GM18505 (cell line): ENCODE data around the gene NYAP2.
A peak's percentile ranks its signal among the peaks of the same experiment; 100 is the strongest.

Experiments used
- ATAC-seq: cut with Tn5 transposase; IDR thresholded peaks from one replicate; pipeline ENCODE4 v1.9.1; 2021; ENCODE audit not compliant: unreplicated experiment
- POLR2A ChIP-seq: IDR thresholded peaks from 4 replicates; pipeline ENCODE4 v1.6.1; 2011; ENCODE audit warnings: borderline replicate concordance; ENCODE audit not compliant: insufficient read depth, insufficient read length; ENCODE audit errors: extremely low read depth

NYAP2 gene

DNA sequence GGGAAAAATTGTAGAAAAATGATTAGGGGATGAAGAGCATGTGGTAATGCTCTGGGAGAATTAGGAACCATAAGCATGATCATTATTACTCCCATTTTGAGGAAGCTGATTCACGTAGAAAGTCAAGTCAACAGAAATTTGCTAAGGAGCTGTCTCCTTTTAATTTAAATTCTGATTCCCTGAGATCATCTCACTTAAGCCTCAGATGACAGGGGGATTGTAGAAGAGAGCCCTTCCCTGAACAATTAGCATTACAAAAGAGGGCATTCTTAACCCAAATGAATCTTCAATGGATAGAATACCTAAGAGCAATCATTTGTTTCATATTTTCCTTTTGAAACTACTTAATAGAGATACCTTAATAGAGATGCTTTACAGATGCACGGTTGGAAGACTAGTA, 267.9 kb downstream of the NYAP2 start:
- no peak for ATAC-seq
- TF ChIP-seq POLR2A = no peak

DNA sequence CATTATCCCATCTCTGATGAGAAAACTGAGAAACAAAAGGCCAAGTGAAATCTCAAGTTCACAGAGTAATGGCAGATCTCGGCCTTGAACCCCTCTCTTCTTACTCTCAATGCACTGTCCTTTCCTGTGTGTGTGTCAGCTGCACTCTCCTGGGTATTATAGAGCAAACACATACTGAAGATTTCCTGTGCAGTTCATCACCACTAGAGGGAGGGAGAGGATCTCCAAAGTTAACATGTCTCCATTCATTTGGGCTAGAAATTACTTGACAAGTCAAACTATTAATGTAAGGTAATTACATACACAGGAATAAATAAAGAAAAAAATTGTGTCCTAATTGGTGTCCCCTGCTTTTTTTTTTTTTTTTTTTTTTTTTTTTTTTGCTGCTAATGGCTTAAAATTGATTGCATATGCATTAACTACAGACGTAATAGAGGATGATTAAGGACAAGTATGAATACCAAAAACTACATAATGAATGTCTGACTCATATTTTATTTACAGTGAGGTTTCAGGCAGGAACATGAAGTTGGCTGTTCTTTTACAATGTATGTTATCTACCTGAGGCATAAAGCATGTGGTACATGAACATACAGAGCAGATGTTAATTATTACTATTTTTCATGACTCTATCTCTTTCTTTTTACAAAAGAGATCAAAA, 269.2 kb downstream of the NYAP2 start:
- TF ChIP-seq POLR2A = no peak
- ATAC-seq = peak; percentile 93

DNA sequence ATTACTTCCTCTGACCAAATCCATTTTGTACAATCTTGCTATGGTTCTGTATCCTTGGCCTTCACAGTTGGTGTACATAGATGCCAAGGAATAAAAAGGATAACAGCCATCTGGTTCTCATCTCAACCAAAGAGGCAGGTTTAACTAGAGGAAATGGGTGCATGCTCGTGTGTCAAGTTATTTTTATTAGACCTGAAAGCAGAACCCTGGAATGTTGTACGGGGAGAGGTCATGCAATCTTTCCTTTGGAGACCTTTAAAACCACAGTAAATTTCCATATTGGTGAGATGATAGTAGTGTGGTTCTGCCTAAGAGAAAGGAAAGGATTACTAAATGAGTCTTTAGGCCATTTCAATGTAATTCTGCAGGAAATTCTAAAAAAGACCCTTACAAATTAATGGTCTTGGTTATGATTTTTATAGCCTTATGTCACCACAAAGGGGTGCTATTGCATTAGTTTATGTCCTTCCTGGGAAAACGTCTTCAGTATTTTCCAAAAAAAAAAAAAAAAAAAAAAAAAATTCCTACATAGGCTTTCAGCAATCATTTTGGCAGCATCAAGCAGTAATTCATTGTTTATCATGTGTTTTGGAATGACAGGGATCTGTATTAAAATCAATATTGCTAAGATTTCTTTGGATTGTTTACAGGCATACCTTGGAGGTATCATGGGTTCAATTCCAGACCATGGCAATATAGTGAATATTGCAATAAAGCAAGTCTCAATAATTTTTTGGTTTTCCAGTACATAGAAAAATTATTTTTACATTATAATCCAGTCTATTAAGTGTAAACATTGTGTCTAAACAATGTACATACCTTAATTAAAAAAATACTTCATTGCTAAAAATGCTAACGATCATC, 270.8 kb downstream of the NYAP2 start:
- ATAC-seq = no peak
- TF ChIP-seq POLR2A = no peak

DNA sequence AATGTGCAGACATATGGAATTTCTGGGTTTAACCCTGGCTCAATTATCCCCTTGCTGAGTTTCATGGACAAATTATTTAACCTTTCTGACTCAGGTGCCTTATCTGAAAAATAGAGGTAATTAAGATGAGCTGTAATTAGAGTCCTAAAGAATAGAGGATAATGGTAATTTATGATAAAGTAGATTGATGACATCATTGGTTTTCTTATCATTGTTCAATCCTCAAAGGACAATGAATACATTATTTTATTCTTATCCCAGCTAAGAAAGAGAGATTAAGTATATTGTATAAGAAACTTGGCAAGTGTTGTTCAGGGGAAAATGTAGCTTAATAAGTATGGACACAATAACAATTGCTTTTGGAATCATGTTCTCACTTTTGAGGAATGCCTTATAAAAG, 279.3 kb downstream of the NYAP2 start:
- TF ChIP-seq POLR2A = no peak
- no peak for ATAC-seq

GRCh38 chr2:225683258-225683657, 283.7 kb downstream of the NYAP2 start:
- no peak for ATAC-seq
- TF ChIP-seq POLR2A = no peak

- no peak for ATAC-seq
Measured at GRCh38 chr2:225690153-225690552, 290.6 kb downstream of the NYAP2 start.

GRCh38 chr2:225691711-225692110, 292.2 kb downstream of the NYAP2 start:
- no peak for ATAC-seq
- no peak for TF ChIP-seq POLR2A

More at GRCh38 chr2:225690153-225690552, 290.6 kb downstream of the NYAP2 start:
- TF ChIP-seq POLR2A = no peak

GRCh38 chr2:225693259-225693658, 293.7 kb downstream of the NYAP2 start:
- ATAC-seq = no peak
- no peak for TF ChIP-seq POLR2A

DNA sequence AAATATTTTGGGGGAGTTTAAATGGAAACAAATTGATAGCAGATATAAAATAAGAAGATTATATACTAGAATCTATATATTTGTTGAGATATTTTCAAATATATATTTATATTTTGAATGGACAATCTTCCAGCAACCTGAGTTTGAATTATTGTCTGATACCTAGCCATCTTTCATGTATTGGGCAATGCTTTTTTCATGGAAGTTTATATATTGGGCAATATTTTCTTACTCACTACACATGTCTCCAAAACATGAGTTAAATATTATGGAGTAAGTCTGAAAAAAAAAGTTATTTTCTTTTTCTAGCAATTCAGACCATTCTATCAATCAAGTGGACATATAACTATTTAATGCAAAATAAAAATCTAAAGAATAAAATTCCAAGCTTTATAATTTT, 295.2 kb downstream of the NYAP2 start:
- ATAC-seq = no peak
- TF ChIP-seq POLR2A = no peak

DNA sequence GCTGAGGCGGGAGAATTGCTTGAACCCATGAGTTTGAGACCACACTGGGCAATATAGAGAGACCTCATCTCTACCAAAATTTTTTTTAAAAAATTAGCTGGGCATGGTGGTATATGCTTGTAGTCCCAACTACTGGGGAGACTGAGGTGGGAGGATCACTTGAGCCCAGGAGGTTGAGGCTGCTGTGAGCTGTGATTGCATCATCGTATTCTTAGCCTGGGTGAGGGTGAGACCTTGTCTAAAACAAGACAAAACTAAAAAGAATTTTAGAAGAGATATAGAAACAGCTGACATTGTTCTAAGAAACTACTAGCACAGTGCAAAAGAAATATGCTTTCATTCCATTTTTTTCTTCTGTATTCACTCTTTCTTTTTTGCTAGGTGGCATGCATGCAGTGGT, 298.4 kb downstream of the NYAP2 start:
- no peak for TF ChIP-seq POLR2A
- ATAC-seq = no peak
